Thyroid gland (tissue), 4 donors: Measurements from ENCODE around the gene NDUFS8. TPM values are rescaled to one million over a fixed set of nuclear protein-coding genes. Genes with fewer than 3 reads are reported as not detected.

Experiments
- DNase-seq, 2 donors: peaks; one replicate each; pipeline ENCODE4 v3.0.0-alpha.2; 2019
- H3K27ac ChIP-seq, 3 donors: fragments of 200-600 bp; sonication (generic); 1 replicate in 2 of 3; 2 replicates in 1 of 3; pipeline ENCODE4 v1.5.1; 2016 to 2019; ENCODE audit warnings: mild to moderate bottlenecking in 1 of 3, moderate library complexity in 1 of 3
- H3K27me3 ChIP-seq: fragments of 200-600 bp; sonication (generic); one replicate; pipeline ENCODE4 v1.5.1; 2019
- H3K36me3 ChIP-seq, 2 donors: fragments of 200-600 bp; sonication (generic); one replicate each; pipeline ENCODE4 v1.5.1; 2016 to 2019
- H3K4me1 ChIP-seq, 2 donors: fragments of 200-600 bp; sonication (generic); one replicate each; pipeline ENCODE4 v1.5.1; 2017 to 2019
- H3K4me3 ChIP-seq, 3 donors: fragments of 200-600 bp; sonication (generic); replicated peaks in 1 of 3; 1 replicate in 2 of 3; 2 replicates in 1 of 3; pipeline ENCODE4 v1.5.1; 2016; ENCODE audit warnings: mild to moderate bottlenecking in 1 of 3
- H3K9me3 ChIP-seq: fragments of 200-600 bp; sonication (generic); one replicate; pipeline ENCODE4 v1.5.1; 2017
- POLR2A ChIP-seq, 2 donors: fragments of 450-650 bp; IDR thresholded peaks; one replicate each; pipeline ENCODE4 v1.6.1; 2017; ENCODE audit warnings: antibody characterized with exemption in 2 of 2, mild to moderate bottlenecking in 2 of 2, moderate library complexity in 1 of 2
- WGBS, 2 donors: methylation state at CpG; one replicate each; pipeline ENCODE4 v1.1.5; 2017; 5-methylcytosine and 5-hydroxymethylcytosine counted together
- intact Hi-C: fragments of 100-400 bp; cut with DNase I; formaldehyde crosslinking; loops from one replicate; pipeline ENCODE4 v1.15.1; 2023
- total RNA-seq, 4 donors: library from RNA; depleted of rRNA; stranded (reverse); fragments of >200 nt; gene quantifications; one replicate each; pipeline ENCODE4 v1.2.3, GENCODE V29; 2016
- TF ChIP-seq, protein P1 (sequence below), 6 experiments: fragments of 200-600 bp in 3 of 6; fragments of 450-650 bp in 3 of 6; sonication (generic) in 3 of 6; IDR thresholded peaks; one replicate each; pipeline ENCODE4 v1.5.1; 2016 to 2019; ENCODE audit warnings: antibody characterized with exemption in 6 of 6, mild to moderate bottlenecking in 2 of 6, inconsistent platforms in 1 of 6, moderate library complexity in 1 of 6

NDUFS8 gene
- total RNA-seq, 4 donors from 2014 or later: 222 to 310 (median 254) TPM

DNA sequence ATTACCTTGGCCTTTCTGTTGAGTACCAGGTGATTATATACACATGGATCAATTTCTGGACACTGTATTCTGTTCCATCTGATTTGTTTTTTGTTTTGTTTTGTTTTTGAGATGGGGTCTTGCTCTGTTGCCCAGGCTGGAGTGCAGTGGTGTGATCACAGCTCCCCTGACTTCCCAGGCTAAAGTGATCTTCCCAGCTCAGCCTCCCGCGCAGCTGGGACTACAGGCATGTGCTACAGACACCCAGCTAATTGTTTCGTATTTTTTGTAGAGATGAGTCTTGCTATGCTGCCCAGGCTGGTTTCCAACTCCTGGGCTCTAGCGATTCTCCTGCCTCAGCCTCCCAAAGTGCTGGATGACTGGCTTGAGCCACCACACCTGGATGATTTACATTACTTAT, 27.3 kb downstream of the NDUFS8 start:
- 91 to 100% methylated on average over 4 of the region's 4 CpGs for WGBS, 2 donors
- Histone ChIP-seq H3K4me1 (no peaks in the 10 kb centered on the region), H3K36me3 (peaks cover 23 to 32% of the 10 kb centered on the region in 2 donors), H3K4me3 (no peak overlapping the region), H3K9me3 (no peaks in the 10 kb centered on the region), H3K27ac (no peak overlapping the region), H3K27me3 (no peaks in the 10 kb centered on the region)
- intact Hi-C loops: no loop called here
- no peak for DNase-seq
- TF ChIP-seq, protein P1, sequence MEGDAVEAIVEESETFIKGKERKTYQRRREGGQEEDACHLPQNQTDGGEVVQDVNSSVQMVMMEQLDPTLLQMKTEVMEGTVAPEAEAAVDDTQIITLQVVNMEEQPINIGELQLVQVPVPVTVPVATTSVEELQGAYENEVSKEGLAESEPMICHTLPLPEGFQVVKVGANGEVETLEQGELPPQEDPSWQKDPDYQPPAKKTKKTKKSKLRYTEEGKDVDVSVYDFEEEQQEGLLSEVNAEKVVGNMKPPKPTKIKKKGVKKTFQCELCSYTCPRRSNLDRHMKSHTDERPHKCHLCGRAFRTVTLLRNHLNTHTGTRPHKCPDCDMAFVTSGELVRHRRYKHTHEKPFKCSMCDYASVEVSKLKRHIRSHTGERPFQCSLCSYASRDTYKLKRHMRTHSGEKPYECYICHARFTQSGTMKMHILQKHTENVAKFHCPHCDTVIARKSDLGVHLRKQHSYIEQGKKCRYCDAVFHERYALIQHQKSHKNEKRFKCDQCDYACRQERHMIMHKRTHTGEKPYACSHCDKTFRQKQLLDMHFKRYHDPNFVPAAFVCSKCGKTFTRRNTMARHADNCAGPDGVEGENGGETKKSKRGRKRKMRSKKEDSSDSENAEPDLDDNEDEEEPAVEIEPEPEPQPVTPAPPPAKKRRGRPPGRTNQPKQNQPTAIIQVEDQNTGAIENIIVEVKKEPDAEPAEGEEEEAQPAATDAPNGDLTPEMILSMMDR (IDR thresholded peaks at IDR 0.05): no peak
- TF ChIP-seq POLR2A (IDR thresholded peaks at IDR 0.05): no peak

DNA sequence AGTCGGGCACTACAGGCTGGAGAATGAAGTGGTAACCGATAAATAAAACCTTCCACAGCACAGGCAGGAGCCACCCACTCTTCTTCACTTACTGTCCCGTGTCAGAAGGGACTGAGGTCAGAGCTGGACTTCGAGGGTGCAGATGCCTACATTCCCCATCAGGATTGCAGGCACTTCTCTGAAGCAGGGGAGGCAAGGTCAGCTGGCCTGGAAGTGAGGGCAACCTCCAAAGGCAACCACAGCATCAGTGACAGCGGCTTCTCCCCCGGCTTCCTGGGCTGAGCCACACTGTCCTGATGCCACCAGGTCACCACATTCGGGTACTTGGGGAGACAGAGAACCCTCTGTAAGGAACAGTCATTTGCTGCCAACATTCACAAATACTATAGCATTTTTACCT, 31.0 kb downstream of the NDUFS8 start:
- TF ChIP-seq, protein P1 (IDR thresholded peaks at IDR 0.05): no peak
- no peak for TF ChIP-seq POLR2A (IDR thresholded peaks at IDR 0.05)
- intact Hi-C loops: no loop called here
- H3K4me1 ChIP-seq: no peaks in the 10 kb centered on the region
- no peaks in the 10 kb centered on the region for H3K9me3 ChIP-seq
- no peak overlapping the region for H3K27ac ChIP-seq
- H3K27me3 ChIP-seq: no peaks in the 10 kb centered on the region
- DNase-seq: no peak
- peaks cover 52 to 54% of the 10 kb centered on the region in 2 donors for H3K36me3 ChIP-seq
- no peak overlapping the region for H3K4me3 ChIP-seq
- 90 to 96% methylated on average over 7 of the region's 7 CpGs for WGBS, 2 donors

DNA sequence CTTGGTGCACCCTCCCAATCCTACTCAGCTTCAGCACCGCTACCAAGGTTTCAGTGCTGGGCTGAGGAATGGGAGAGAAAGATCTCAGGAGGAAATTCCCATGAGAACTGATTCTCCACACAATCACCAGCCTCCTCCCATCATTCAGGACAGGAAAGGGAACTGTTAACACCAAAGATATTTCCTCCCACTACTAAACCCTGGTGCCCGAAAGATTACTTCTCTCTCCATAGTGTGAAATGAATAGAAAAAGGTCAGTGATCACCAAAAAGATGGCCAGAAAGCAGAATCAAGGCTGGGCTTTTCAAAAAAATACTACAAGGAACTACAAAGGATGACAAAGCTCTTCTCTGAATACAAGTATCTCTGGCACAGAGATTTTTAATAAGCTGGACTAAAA, 34.4 kb downstream of the NDUFS8 start:
- Histone ChIP-seq H3K36me3 (peaks cover 69 to 79% of the 10 kb centered on the region in 2 donors), H3K4me3 (no peak overlapping the region), H3K9me3 (no peaks in the 10 kb centered on the region), H3K4me1 (no peaks in the 10 kb centered on the region), H3K27me3 (no peaks in the 10 kb centered on the region), H3K27ac (no peak overlapping the region)
- no peak for DNase-seq
- intact Hi-C loops: no loop called here
- WGBS, 2 donors: 77 to 91% methylated on average over 2 of the region's 2 CpGs
- TF ChIP-seq POLR2A (IDR thresholded peaks at IDR 0.05): no peak
- TF ChIP-seq, protein P1 (IDR thresholded peaks at IDR 0.05): no peak

DNA sequence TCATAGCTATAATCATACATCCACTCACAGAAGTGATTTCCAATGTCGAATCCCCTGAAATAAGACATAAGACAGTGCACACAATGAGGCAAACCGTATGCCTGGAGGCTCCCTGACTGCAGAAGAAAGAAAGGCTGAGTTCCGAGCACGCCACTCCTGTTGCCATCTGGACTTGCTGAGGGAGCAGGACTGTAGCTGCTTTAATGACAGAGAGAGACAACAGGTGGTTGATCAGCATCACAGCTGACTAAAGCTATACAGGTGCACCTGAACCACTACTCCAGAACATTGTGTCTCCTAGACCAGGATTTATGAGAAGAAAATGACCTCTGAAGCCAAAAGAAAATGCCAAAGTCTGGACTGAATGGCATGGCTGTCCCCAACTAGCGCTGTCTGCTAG, 35.4 kb downstream of the NDUFS8 start:
- Histone ChIP-seq H3K27ac (no peak overlapping the region), H3K4me1 (no peaks in the 10 kb centered on the region), H3K27me3 (no peaks in the 10 kb centered on the region), H3K9me3 (no peaks in the 10 kb centered on the region), H3K36me3 (peaks cover 76 to 82% of the 10 kb centered on the region in 2 donors), H3K4me3 (no peak overlapping the region)
- no peak for DNase-seq
- intact Hi-C loops: no loop called here
- WGBS, 2 donors: 92 to 94% methylated on average over 5 of the region's 5 CpGs
- TF ChIP-seq, protein P1 (IDR thresholded peaks at IDR 0.05): no peak
- TF ChIP-seq POLR2A (IDR thresholded peaks at IDR 0.05): no peak

DNA sequence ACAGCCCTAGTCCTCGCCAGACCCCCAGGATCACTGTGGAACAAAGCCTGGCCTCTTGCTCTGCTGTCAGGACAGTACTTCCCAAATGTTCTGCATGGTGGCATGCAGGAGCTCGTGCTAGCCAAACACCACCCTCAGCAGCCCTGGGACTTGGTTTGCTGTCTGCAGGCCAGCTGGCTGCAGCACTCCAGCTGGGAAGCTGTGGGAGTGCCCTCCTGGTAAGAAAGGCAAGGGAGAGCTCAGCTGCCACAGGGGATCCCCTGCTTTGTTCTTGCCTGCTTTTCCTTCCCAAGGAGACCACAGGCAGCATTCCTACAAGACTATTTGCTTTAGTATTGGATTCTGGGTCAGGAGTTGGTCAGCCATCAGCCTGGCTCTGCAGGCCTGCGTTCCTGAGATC, 36.3 kb downstream of the NDUFS8 start:
- intact Hi-C loops: no loop called here
- TF ChIP-seq, protein P1 (IDR thresholded peaks at IDR 0.05): no peak
- TF ChIP-seq POLR2A (IDR thresholded peaks at IDR 0.05): no peak
- DNase-seq: no peak
- Histone ChIP-seq H3K27me3 (no peaks in the 10 kb centered on the region), H3K4me1 (no peaks in the 10 kb centered on the region), H3K4me3 (no peak overlapping the region), H3K36me3 (peaks cover 69 to 80% of the 10 kb centered on the region in 2 donors), H3K27ac (no peak overlapping the region), H3K9me3 (no peaks in the 10 kb centered on the region)
- 87 to 100% methylated on average over 1 to 3 of the region's 3 CpGs for WGBS, 2 donors
